Measurements from ENCODE around the gene NLRP5.

DNA sequence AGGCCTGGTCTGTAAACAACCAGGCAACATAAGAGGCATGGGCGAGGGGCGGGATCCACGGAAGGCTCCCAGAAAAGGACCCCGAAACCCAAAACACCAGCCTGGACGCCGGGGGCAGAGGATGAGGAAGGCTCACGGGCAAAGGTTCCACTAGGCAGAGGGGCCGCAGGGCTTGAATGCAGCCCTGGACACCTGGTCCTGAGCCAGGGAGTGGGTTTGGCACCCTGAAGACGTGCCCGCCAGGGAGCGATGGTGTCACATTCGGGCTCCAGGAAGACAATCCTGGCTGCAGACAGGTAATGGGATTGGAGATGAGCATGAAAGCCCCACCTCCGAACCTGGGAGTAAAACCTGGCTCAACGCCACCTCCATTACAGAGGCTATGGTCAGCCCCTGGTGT is 102.8 kb downstream of the NLRP5 start:
- TF ChIP-seq EZH2phosphoT487 (IDR thresholded peaks at IDR 0.05; ENCODE audit: low read depth) = no peak
- TF ChIP-seq, protein P1, sequence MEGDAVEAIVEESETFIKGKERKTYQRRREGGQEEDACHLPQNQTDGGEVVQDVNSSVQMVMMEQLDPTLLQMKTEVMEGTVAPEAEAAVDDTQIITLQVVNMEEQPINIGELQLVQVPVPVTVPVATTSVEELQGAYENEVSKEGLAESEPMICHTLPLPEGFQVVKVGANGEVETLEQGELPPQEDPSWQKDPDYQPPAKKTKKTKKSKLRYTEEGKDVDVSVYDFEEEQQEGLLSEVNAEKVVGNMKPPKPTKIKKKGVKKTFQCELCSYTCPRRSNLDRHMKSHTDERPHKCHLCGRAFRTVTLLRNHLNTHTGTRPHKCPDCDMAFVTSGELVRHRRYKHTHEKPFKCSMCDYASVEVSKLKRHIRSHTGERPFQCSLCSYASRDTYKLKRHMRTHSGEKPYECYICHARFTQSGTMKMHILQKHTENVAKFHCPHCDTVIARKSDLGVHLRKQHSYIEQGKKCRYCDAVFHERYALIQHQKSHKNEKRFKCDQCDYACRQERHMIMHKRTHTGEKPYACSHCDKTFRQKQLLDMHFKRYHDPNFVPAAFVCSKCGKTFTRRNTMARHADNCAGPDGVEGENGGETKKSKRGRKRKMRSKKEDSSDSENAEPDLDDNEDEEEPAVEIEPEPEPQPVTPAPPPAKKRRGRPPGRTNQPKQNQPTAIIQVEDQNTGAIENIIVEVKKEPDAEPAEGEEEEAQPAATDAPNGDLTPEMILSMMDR (IDR thresholded peaks at IDR 0.05; ENCODE audit: low read depth, low read length) = no peak

Measured in OCI-LY3 (cell line).